ENCODE results near the gene CDK5RAP2.

CDK5RAP2 gene

GRCh38 chr9:120418315-120418714 lies 161.7 kb downstream of the CDK5RAP2 start:
- DNase-seq, result no peak
- no peak for TF ChIP-seq CTCF (IDR thresholded peaks at IDR 0.05)

GRCh38 chr9:120416781-120417427 lies 163.1 kb downstream of the CDK5RAP2 start:
- H3K27ac Mint-ChIP-seq, result no peak overlapping the region
- no peak overlapping the region for H3K4me3 Mint-ChIP-seq
- peaks cover 59% of the 10 kb centered on the region for H3K36me3 Mint-ChIP-seq (ENCODE audit: low read depth)
- peaks cover 35% of the 10 kb centered on the region for H3K4me1 Mint-ChIP-seq
- H3K9me3 Mint-ChIP-seq, result no peaks in the 10 kb centered on the region
- no peak for TF ChIP-seq CTCF (IDR thresholded peaks at IDR 0.05)
- H3K27me3 Mint-ChIP-seq (ENCODE audit: low read depth, poor library complexity), result peaks cover 4% of the 10 kb centered on the region
- DNase-seq, result no peak

More at GRCh38 chr9:120418315-120418714, 161.7 kb downstream of the CDK5RAP2 start:
- H3K27ac Mint-ChIP-seq, result no peak overlapping the region
- no peak overlapping the region for H3K4me3 Mint-ChIP-seq
- H3K36me3 Mint-ChIP-seq (ENCODE audit: low read depth), result peaks cover 64% of the 10 kb centered on the region
- H3K27me3 Mint-ChIP-seq (ENCODE audit: low read depth, poor library complexity), result peaks cover 4% of the 10 kb centered on the region
- peaks cover 21% of the 10 kb centered on the region for H3K4me1 Mint-ChIP-seq
- H3K9me3 Mint-ChIP-seq, result no peaks in the 10 kb centered on the region

GRCh38 chr9:120413121-120414048 lies 166.6 kb downstream of the CDK5RAP2 start:
- TF ChIP-seq CTCF (IDR thresholded peaks at IDR 0.05), result no peak
- Mint-ChIP-seq H3K4me3 (no peak overlapping the region), H3K36me3 (ENCODE audit: low read depth) (peaks cover 54% of the 10 kb centered on the region), H3K4me1 (peaks cover 41% of the 10 kb centered on the region), H3K27me3 (ENCODE audit: low read depth, poor library complexity) (no peaks in the 10 kb centered on the region), H3K9me3 (no peaks in the 10 kb centered on the region), H3K27ac (peak overlapping the region; percentile 56)
- DNase-seq, result no peak

- H3K27ac Mint-ChIP-seq, result peak overlapping the region; percentile 56
- no peaks in the 10 kb centered on the region for H3K9me3 Mint-ChIP-seq
- no peak overlapping the region for H3K4me3 Mint-ChIP-seq
- DNase-seq, result peak; percentile 13
- H3K36me3 Mint-ChIP-seq (ENCODE audit: low read depth), result peaks cover 47% of the 10 kb centered on the region
- H3K27me3 Mint-ChIP-seq (ENCODE audit: low read depth, poor library complexity), result no peaks in the 10 kb centered on the region
- TF ChIP-seq CTCF (IDR thresholded peaks at IDR 0.05), result no peak
- peaks cover 36% of the 10 kb centered on the region for H3K4me1 Mint-ChIP-seq
Observed at GRCh38 chr9:120412425-120412951, 167.5 kb downstream of the CDK5RAP2 start.

GRCh38 chr9:120411862-120412424 lies 168.0 kb downstream of the CDK5RAP2 start:
- Mint-ChIP-seq H3K36me3 (ENCODE audit: low read depth) (peaks cover 46% of the 10 kb centered on the region), H3K4me1 (peaks cover 36% of the 10 kb centered on the region)

More at GRCh38 chr9:120411862-120412424, 168.0 kb downstream of the CDK5RAP2 start:
- Mint-ChIP-seq H3K27ac (peak overlapping the region; percentile 56), H3K27me3 (ENCODE audit: low read depth, poor library complexity) (no peaks in the 10 kb centered on the region), H3K9me3 (no peaks in the 10 kb centered on the region), H3K4me3 (no peak overlapping the region)
- TF ChIP-seq CTCF (IDR thresholded peaks at IDR 0.05), result no peak
- DNase-seq, result no peak
